ENCODE data around the gene FAM221B.

- no peak for TF ChIP-seq CTCF (IDR thresholded peaks at IDR 0.05; ENCODE audit: insufficient read depth, low read length, poor library complexity, severe bottlenecking)
- no peak for TF ChIP-seq EZH2phosphoT487 (conservative IDR thresholded peaks at IDR 0.05; ENCODE audit: low read length)
These were observed 52.5 kb downstream of the FAM221B start for GRCh38 chr9:35776018-35776417.
